Gastroesophageal sphincter (tissue), 3 donors: ENCODE measurements around the gene TAF3.

ENCODE experiments used
- POLR2A ChIP-seq, 2 donors: fragments of 450-650 bp; IDR thresholded peaks; one replicate each; pipeline ENCODE4 v1.6.1; 2017; ENCODE audit warnings: antibody characterized with exemption in 2 of 2, mild to moderate bottlenecking in 2 of 2, moderate library complexity in 1 of 2
- POLR2AphosphoS5 ChIP-seq: sonication (generic); formaldehyde crosslinking; IDR thresholded peaks from one replicate; pipeline ENCODE4 v1.6.1; 2017; ENCODE audit warnings: antibody characterized with exemption
- TF ChIP-seq, protein P1 (sequence below), 4 experiments: fragments of 200-600 bp in 2 of 4; fragments of 450-650 bp in 2 of 4; sonication (generic) in 1 of 4; IDR thresholded peaks; one replicate each; pipeline ENCODE4 v1.5.1; 2017 to 2019; ENCODE audit warnings: antibody characterized with exemption in 4 of 4, mild to moderate bottlenecking in 2 of 4, moderate library complexity in 2 of 4

DNA sequence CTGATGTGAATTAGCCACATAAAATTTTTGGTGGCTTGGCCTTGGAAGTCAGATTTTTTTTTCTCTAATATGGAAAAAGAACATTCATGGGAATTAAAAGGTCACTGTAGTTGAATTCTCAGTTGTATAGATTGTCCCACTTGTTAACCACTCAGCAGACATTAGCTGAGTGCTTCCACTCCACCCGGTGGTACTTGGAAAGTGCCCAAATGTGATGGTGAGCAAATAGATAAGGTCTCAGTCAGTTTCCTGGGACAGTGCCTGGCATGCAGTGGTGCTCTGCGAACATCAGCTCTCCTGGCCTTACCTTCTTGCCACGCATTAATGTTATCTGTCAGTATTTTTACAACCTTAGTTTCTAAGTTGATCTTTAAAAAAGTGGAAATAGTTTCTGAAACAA is 28.9 kb upstream of the TAF3 start:
- TF ChIP-seq, protein P1, sequence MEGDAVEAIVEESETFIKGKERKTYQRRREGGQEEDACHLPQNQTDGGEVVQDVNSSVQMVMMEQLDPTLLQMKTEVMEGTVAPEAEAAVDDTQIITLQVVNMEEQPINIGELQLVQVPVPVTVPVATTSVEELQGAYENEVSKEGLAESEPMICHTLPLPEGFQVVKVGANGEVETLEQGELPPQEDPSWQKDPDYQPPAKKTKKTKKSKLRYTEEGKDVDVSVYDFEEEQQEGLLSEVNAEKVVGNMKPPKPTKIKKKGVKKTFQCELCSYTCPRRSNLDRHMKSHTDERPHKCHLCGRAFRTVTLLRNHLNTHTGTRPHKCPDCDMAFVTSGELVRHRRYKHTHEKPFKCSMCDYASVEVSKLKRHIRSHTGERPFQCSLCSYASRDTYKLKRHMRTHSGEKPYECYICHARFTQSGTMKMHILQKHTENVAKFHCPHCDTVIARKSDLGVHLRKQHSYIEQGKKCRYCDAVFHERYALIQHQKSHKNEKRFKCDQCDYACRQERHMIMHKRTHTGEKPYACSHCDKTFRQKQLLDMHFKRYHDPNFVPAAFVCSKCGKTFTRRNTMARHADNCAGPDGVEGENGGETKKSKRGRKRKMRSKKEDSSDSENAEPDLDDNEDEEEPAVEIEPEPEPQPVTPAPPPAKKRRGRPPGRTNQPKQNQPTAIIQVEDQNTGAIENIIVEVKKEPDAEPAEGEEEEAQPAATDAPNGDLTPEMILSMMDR (IDR thresholded peaks at IDR 0.05): no peak
- no peak for TF ChIP-seq POLR2AphosphoS5
- TF ChIP-seq POLR2A (IDR thresholded peaks at IDR 0.05): no peak
